Erythroblast (primary cell): ENCODE results near the gene APOC3.

Experiments used
- GATA1 ChIP-seq: IDR thresholded peaks from 2 replicates; pipeline ENCODE4 v1.6.1; 2011; ENCODE audit warnings: low read depth, mild to moderate bottlenecking, control low read depth, low read length, moderate library complexity
- POLR2A ChIP-seq: IDR thresholded peaks from 2 replicates; pipeline ENCODE4 v1.6.1; 2011; ENCODE audit warnings: mild to moderate bottlenecking, low read length

DNA sequence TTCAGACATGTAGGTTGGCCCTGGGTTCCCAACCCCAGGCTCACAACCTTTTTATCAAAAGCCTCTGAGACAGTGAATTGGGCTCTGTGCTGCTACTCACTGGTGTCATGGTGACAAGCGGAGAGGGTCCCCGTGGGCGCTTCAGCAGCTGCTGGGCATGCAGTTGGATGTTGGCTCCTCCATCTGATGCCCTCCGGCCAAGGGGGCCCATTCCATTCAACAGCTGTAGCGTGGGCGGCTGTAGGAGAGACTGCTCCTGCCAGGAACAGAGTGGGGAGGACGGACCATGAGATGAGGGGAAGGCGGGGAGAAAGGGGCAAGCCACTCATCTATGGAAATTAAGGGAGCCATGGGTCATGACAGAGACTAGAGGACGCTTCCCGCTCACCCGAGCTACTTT is 43.7 kb downstream of the APOC3 start:
- no peak for TF ChIP-seq POLR2A
- TF ChIP-seq GATA1 = no peak
